Esophagus muscularis mucosa (tissue), 4 donors: Measurements from ENCODE around the gene PLXNA1. TPM values are rescaled to one million over a fixed set of nuclear protein-coding genes. Genes with fewer than 3 reads are reported as not detected.
A peak's percentile ranks its signal among the peaks of the same experiment; 100 is the strongest.

ENCODE experiments used
- DNase-seq: peaks from one replicate; pipeline ENCODE4 v3.0.0-alpha.2; 2017; ENCODE audit errors: extremely low spot score
- H3K27ac ChIP-seq, 4 donors: fragments of 200-600 bp; sonication (generic); replicated peaks in 1 of 4; 1 replicate in 3 of 4; 2 replicates in 1 of 4; pipeline ENCODE4 v1.5.1; 2016 to 2019; ENCODE audit warnings: mild to moderate bottlenecking in 1 of 4
- H3K27me3 ChIP-seq, 4 donors: fragments of 200-600 bp; sonication (generic); one replicate each; pipeline versions ENCODE4 v1.5.1 to v1.6.0; 2016 to 2019
- H3K36me3 ChIP-seq, 4 donors: fragments of 200-600 bp; sonication (generic); one replicate each; pipeline ENCODE4 v1.5.1; 2016 to 2019
- H3K4me1 ChIP-seq, 4 donors: fragments of 200-600 bp; sonication (generic); one replicate each; pipeline ENCODE4 v1.5.1; 2016 to 2019
- H3K4me3 ChIP-seq, 4 donors: fragments of 200-600 bp; sonication (generic); 1 replicate in 2 of 4; 2 replicates in 2 of 4; pipeline ENCODE4 v1.5.1; 2016 to 2019; ENCODE audit warnings: mild to moderate bottlenecking in 4 of 4, moderate library complexity in 1 of 4
- H3K9me3 ChIP-seq, 4 donors: fragments of 200-600 bp; sonication (generic); 1 replicate in 3 of 4; 2 replicates in 1 of 4; pipeline ENCODE4 v1.5.1; 2016 to 2019
- EP300 ChIP-seq: sonication (generic); formaldehyde crosslinking; IDR thresholded peaks from one replicate; pipeline ENCODE4 v1.6.1; 2017; ENCODE audit warnings: antibody characterized with exemption
- POLR2A ChIP-seq: fragments of 450-650 bp; IDR thresholded peaks from one replicate; pipeline ENCODE4 v1.6.1; 2017; ENCODE audit warnings: antibody characterized with exemption, moderate library complexity, mild to moderate bottlenecking, low read depth
- POLR2AphosphoS5 ChIP-seq, 2 donors: sonication (generic); formaldehyde crosslinking; IDR thresholded peaks; one replicate each; pipeline ENCODE4 v1.6.1; 2017; ENCODE audit warnings: antibody characterized with exemption in 2 of 2
- WGBS: methylation state at CpG from one replicate; pipeline ENCODE4 v1.1.5; 2018; 5-methylcytosine and 5-hydroxymethylcytosine counted together
- intact Hi-C: fragments of 100-400 bp; cut with DNase I; formaldehyde crosslinking; loops from one replicate; pipeline ENCODE4 v1.15.1; 2023
- total RNA-seq, 4 donors: library from RNA; depleted of rRNA; stranded (reverse); fragments of >200 nt; gene quantifications; one replicate each; pipeline versions ENCODE4 v1.1.0 to v1.2.1, GENCODE V29; 2016
- TF ChIP-seq, protein P1 (sequence below), 3 experiments: fragments of 200-600 bp in 2 of 3; fragments of 450-650 bp in 1 of 3; sonication (generic) in 2 of 3; IDR thresholded peaks; one replicate each; pipeline ENCODE4 v1.5.1; 2017 to 2019; ENCODE audit warnings: antibody characterized with exemption in 3 of 3, mild to moderate bottlenecking in 2 of 3, moderate library complexity in 1 of 3

The PLXNA1 gene
- 10 to 100 TPM; 33.6 to 82.4 (median 47.0) TPM for total RNA-seq

DNA sequence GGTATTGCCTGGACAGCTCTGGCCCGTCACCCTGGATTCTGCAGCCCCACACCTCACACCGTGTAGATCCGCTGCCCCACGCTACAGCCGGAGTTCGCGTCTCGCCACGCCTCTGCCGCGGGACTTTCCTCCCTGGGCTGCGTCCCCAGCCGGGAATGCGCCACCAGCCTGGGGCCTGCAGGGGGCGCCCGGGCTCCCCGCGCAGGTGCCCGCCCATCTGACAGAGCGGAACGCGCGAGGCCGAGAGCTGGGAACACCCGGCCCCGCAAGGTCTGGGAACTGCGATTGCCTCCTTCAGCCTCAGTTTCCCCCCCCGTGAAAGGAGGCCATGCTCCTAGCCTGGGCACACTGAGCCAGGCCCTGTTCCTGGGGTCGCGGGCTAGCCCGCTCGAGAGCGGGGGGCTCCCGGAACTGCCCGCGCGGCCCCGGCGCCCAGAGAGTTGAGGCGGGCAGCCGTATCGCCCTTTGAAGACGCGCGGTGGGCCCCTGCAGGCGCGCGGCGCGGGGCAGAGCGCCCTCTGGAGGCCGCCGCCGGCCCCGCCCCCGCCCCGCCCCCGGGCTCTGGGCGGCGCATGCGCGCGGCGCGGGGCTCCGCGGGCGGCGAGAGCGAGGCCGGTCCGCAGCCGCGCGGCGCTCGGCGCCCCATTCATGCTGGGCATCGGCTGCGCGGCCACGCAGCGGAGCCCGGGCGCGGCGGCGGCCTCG lies at the start of gene PLXNA1:
Gene PLXNA1, plus strand, starts transcription at position 645 of the 705 bp plus-strand sequence. CDS start 5,479 bp downstream, outside the sequence.
- H3K4me1 ChIP-seq: peaks cover 24 to 52% (median 44%) of the 10 kb centered on the region in 4 donors
- DNase-seq: no peak
- peaks cover 0 to 13% (median 0%) of the 10 kb centered on the region in 4 donors for H3K27me3 ChIP-seq
- H3K36me3 ChIP-seq: no peaks in the 10 kb centered on the region
- TF ChIP-seq POLR2AphosphoS5 (IDR thresholded peaks at IDR 0.05) (peak; percentile 35 to 41), POLR2A (no peak)
- TF ChIP-seq, protein P1, sequence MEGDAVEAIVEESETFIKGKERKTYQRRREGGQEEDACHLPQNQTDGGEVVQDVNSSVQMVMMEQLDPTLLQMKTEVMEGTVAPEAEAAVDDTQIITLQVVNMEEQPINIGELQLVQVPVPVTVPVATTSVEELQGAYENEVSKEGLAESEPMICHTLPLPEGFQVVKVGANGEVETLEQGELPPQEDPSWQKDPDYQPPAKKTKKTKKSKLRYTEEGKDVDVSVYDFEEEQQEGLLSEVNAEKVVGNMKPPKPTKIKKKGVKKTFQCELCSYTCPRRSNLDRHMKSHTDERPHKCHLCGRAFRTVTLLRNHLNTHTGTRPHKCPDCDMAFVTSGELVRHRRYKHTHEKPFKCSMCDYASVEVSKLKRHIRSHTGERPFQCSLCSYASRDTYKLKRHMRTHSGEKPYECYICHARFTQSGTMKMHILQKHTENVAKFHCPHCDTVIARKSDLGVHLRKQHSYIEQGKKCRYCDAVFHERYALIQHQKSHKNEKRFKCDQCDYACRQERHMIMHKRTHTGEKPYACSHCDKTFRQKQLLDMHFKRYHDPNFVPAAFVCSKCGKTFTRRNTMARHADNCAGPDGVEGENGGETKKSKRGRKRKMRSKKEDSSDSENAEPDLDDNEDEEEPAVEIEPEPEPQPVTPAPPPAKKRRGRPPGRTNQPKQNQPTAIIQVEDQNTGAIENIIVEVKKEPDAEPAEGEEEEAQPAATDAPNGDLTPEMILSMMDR (IDR thresholded peaks at IDR 0.05): peak; percentile 83 to 91 (median 85)
- no CpG with 5 or more reads among the region's 89 CpGs for WGBS
- intact Hi-C loops: loop anchor here (2.0 to 10.0 kb wide), 4 partner anchors 232 to 562 kb away; no protein-coding TSS in a partner anchor
- H3K9me3 ChIP-seq: no peaks in the 10 kb centered on the region
- peak within 1 kb of the TSS; percentile 76 to 85 (median 80) for H3K27ac ChIP-seq
- H3K4me3 ChIP-seq: peak within 1 kb of the TSS; percentile 68 to 92 (median 84)

DNA sequence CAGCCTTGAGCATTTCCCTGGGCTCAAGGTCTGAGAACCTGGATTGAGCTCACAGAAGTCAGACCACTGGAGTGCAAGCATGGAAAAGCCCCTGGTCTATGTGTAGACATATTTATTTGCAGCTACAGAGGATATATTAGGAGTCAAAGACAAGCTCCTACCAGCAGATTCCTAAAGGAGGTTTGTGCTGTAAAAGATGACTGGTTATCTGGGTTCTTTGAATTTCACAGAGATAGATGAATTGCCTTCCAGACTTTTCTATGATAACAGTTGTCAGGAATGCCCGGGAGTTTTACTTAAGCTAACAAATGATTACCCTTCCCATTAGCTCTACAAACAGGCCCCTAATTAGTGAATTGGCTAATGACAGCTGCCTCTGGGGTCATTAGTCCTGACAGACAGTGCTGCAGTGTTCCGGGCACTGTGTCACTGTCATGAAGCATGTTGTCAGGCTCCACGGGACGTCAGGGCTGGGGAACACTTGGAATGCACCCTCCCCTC lies 48.8 kb upstream of the PLXNA1 start:
- TF ChIP-seq POLR2AphosphoS5 (IDR thresholded peaks at IDR 0.05): no peak
- TF ChIP-seq, protein P1 (IDR thresholded peaks at IDR 0.05): no peak
- no peak for TF ChIP-seq POLR2A
- TF ChIP-seq EP300: no peak
- no peaks in the 10 kb centered on the region for H3K36me3 ChIP-seq
- no peaks in the 10 kb centered on the region for H3K9me3 ChIP-seq
- intact Hi-C loops: no loop called here
- whole genome bisulfite sequencing: 47% methylated on average over 4 of the region's 4 CpGs
- H3K4me3 ChIP-seq: no peak overlapping the region
- DNase-seq: no peak
- H3K27me3 ChIP-seq: no peaks in the 10 kb centered on the region
- peaks cover 17 to 33% (median 21%) of the 10 kb centered on the region in 4 donors for H3K4me1 ChIP-seq
- no peak overlapping the region for H3K27ac ChIP-seq

DNA sequence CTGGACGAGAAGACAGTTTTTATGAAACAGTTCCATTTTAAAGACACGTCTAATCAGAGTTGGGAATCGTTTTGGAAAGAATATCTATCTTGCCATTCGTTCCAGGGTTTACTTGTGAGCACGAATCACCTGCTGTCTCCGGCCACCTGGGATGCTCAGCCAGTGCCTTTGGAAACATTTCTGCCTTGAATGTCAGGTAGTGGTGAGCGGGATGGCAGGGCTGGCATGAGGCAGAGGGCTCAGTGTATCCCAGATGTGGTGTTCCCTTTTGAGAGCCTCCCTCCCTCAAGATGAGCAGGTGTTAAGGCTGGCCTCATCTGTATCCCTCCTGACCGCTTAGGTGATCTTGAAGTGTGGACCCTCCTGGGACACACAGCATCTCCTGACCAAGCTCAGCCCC lies 47.9 kb upstream of the PLXNA1 start:
- no peak for TF ChIP-seq POLR2AphosphoS5 (IDR thresholded peaks at IDR 0.05)
- TF ChIP-seq POLR2A: no peak
- intact Hi-C loops: no loop called here
- Histone ChIP-seq H3K4me1 (peaks cover 19 to 33% (median 22%) of the 10 kb centered on the region in 4 donors), H3K9me3 (no peaks in the 10 kb centered on the region), H3K36me3 (no peaks in the 10 kb centered on the region), H3K27me3 (no peaks in the 10 kb centered on the region), H3K4me3 (no peak overlapping the region), H3K27ac (no peak overlapping the region)
- no peak for DNase-seq
- WGBS: 94% methylated on average over 8 of the region's 8 CpGs

DNA sequence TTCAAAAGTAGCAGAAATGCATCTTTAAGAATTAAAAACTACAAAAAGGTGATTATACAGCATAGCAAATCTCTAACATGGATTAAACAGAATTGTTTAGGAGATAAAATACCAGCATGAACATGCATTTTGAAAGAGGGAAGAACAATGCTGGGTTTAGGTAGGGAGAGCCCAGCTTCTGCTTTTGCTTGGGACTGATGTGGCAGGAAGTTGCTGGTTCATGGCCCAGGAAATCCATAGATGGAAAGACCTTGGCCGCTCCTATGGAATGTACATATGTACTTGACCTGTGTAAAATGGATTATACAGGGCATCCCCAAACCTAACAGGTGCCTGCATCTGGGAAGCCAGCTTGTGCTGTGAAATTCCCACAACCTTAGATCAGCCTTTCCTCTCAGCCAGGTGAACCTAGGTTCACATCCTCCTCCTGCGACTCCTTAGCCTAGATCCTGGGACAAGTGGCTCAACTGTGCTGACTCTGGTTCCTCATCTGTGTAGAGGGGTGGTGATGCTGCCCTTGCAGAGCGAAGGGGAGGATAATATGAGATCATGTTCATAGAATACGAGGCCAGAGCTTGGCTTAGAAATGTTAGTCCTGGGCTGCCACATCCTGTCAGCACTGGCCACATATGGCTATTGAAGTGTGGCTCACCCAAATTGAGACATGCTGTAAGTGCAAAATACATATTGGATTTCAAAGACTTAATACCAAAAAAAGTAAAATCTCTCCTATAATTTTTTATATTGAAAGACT lies 47.0 kb upstream of the PLXNA1 start:
- no peak overlapping the region for H3K4me3 ChIP-seq
- intact Hi-C loops: no loop called here
- H3K27me3 ChIP-seq: no peaks in the 10 kb centered on the region
- WGBS: 85% methylated on average over 4 of the region's 4 CpGs
- no peak for DNase-seq
- H3K4me1 ChIP-seq: peaks cover 19 to 33% (median 22%) of the 10 kb centered on the region in 4 donors
- H3K27ac ChIP-seq: no peak overlapping the region
- no peaks in the 10 kb centered on the region for H3K36me3 ChIP-seq
- no peaks in the 10 kb centered on the region for H3K9me3 ChIP-seq
- TF ChIP-seq POLR2A (no peak), POLR2AphosphoS5 (IDR thresholded peaks at IDR 0.05) (no peak), EP300 (no peak)
- TF ChIP-seq, protein P1 (IDR thresholded peaks at IDR 0.05): no peak

DNA sequence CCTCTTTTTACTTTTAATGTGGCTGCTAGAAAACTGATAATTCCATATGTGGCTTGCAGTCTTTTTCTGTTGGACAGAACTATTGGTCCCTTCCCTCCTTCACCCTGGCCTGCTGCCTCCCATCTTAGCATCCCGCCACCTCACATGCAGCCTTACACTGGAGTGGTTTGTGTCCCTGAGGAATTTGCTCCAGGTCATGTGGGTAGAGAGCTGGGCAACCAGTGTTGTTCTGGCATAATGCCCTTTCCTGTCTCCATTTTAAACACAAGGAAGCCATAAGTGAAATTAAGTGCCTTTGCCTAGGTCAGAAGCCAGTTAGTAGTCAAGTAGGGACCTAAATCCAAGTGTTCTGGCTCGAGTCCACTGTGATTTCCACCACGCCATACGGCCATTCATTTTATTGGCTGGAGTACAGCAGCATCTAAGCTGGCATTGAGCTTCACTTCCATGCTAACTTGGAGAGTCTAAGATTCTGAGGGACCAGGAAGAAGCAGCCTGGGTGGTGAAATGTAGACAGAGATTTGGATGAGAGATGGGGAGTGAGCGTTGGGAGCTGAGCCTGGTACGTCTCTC lies 46.0 kb upstream of the PLXNA1 start:
- intact Hi-C loops: no loop called here
- H3K27ac ChIP-seq: no peak overlapping the region
- WGBS: 95% methylated on average over 6 of the region's 6 CpGs
- DNase-seq: no peak
- no peaks in the 10 kb centered on the region for H3K36me3 ChIP-seq
- peaks cover 15 to 30% (median 19%) of the 10 kb centered on the region in 4 donors for H3K4me1 ChIP-seq
- TF ChIP-seq POLR2AphosphoS5 (IDR thresholded peaks at IDR 0.05) (no peak), POLR2A (no peak), EP300 (no peak)
- TF ChIP-seq, protein P1 (IDR thresholded peaks at IDR 0.05): no peak
- H3K27me3 ChIP-seq: no peaks in the 10 kb centered on the region
- H3K9me3 ChIP-seq: no peaks in the 10 kb centered on the region
- H3K4me3 ChIP-seq: no peak overlapping the region
